Heart right ventricle (tissue), 16 donors: Measurements from ENCODE around the gene RHEBL1. TPM values are rescaled to one million over a fixed set of nuclear protein-coding genes. Genes with fewer than 3 reads are reported as not detected.

Experiments used
- ATAC-seq, 8 donors: fragments of 200-7000 bp; cut with Tn5 transposase; one replicate each; pipeline ENCODE4 v1.9.1; 2020; ENCODE audit warnings: mild to moderate bottlenecking in 8 of 8, moderate library complexity in 8 of 8, moderate number of reproducible peaks in 1 of 8
- DNase-seq, 2 donors: peaks; one replicate each; pipeline ENCODE4 v3.0.0-alpha.2; 2020
- H3K27ac ChIP-seq, 10 donors: fragments of 200-600 bp; sonication (generic) in 2 of 10; one replicate each; pipeline versions ENCODE4 v1.5.0 to v1.8.0; 2020 to 2022; ENCODE audit warnings: mild to moderate bottlenecking in 3 of 10
- H3K27me3 ChIP-seq, 7 donors: fragments of 200-600 bp; one replicate each; pipeline ENCODE4 v1.8.0; 2021 to 2022; ENCODE audit warnings: mild to moderate bottlenecking in 2 of 7
- H3K36me3 ChIP-seq, 9 donors: fragments of 200-600 bp; sonication (generic) in 1 of 9; one replicate each; pipeline versions ENCODE4 v1.5.0 to v1.8.0; 2020 to 2022; ENCODE audit warnings: mild to moderate bottlenecking in 2 of 9
- H3K4me1 ChIP-seq, 9 donors: fragments of 200-600 bp; sonication (generic) in 1 of 9; one replicate each; pipeline versions ENCODE4 v1.5.0 to v1.8.0; 2020 to 2022; ENCODE audit warnings: mild to moderate bottlenecking in 4 of 9
- H3K4me3 ChIP-seq, 10 donors: fragments of 200-600 bp; sonication (generic) in 2 of 10; one replicate each; pipeline versions ENCODE4 v1.5.0 to v1.8.0; 2020 to 2022; ENCODE audit warnings: mild to moderate bottlenecking in 7 of 10, moderate library complexity in 2 of 10
- H3K9me3 ChIP-seq, 11 donors: fragments of 200-600 bp in 10 of 11; sonication (generic) in 2 of 11; one replicate each; pipeline versions ENCODE4 v1.5.0 to v1.8.0; 2013 to 2022; ENCODE audit warnings: mild to moderate bottlenecking in 2 of 11, control low read depth in 1 of 11, moderate library complexity in 1 of 11
- WGBS, 2 donors: extraction: QIAGEN DNeasy Blood & Tissue Kit; methylation state at CpG; one replicate each; pipeline ENCODE4 v1.1.7; 2013; ENCODE audit warnings: inconsistent platforms in 1 of 2; 5-methylcytosine and 5-hydroxymethylcytosine counted together
- intact Hi-C, 10 donors: fragments of 100-400 bp; cut with DNase I; formaldehyde crosslinking; loops; one replicate each; pipeline versions ENCODE4 v1.11.1 to v1.14.2; 2022
- long read RNA-seq, 3 donors: library from polyadenylated mRNA; unstranded; transcript quantifications; one replicate each; pipeline ENCODE4 v2.0.0, GENCODE V29; 2020 to 2021
- polyA plus RNA-seq, 2 donors: library from polyadenylated mRNA; stranded (reverse); fragments of 200-250 nt; gene quantifications; one replicate each; pipeline ENCODE4 v1.2.3, GENCODE V29; 2013
- total RNA-seq, 10 donors: library from RNA; stranded (reverse); fragmentation: NEBNext Ultra II Directional in 3 of 10; extraction: Animal tissue kit (Norgen Biotek cat#: 25700) in 3 of 10; gene quantifications; one replicate each; pipeline versions ENCODE4 v1.2.1 to v1.2.4, GENCODE V29; 2021 to 2023
- TF ChIP-seq, protein P1 (sequence below), 9 donors: fragments of 200-600 bp; sonication (generic) in 2 of 9; IDR thresholded peaks; one replicate each; pipeline versions ENCODE4 v1.5.0 to v1.8.0; 2021 to 2022; ENCODE audit warnings: antibody characterized with exemption in 9 of 9, mild to moderate bottlenecking in 5 of 9, moderate library complexity in 1 of 9
- donor health status: Arrhythmogenic right ventricular cardiomyopathy.
- donor health status: ischemic (EF 13 %, LVEDD 7.1; RV severe dilation, severe dysfunction).
- donor health status: healthy with polysubstance abuse.
- donor health status: DM: no; HTN: yes; CAD: no.
- donor health status: DM: no; HTN: no; CAD: no.
- donor health status: ischemic (EF 25% LVEDD 6.9; RV normal size, moderate dysfunction).
- donor health status: ischemic (EF 25% LVEDD 5.7; RV mildly dilated, moderate dysfunction).
- donor health status: healthy.
- donor health status: DM: yes; HTN: yes; CAD: no.
- donor health status: Ischemic cardiomyopathy.
- donor health status: ischemic (EF 35%, LVEDD 5.7; RV mildly dilated, moderate dysfunction).
- donor health status: nonischemic (EF 11% LVEDD 7.7; RV severe dilation, severe dysfunction).
- donor health status: DM: yes; HTN: yes; CAD: no.
- donor health status: PGD.
- donor health status: ischemic (EF 29% LVEDD 5.4; RV normal size, mild dysfunction).
- donor health status: nonischemic (EF 23%, LVEDD 6.1; RV moderate dilation, normal function).

Gene RHEBL1, protein sequence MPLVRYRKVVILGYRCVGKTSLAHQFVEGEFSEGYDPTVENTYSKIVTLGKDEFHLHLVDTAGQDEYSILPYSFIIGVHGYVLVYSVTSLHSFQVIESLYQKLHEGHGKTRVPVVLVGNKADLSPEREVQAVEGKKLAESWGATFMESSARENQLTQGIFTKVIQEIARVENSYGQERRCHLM
- total RNA-seq (1 to 10 TPM in 2 of 10 donors, under 1 TPM in 6, not detected in 2; 0.23 to 1.9 (median 0.41) TPM), polyA plus RNA-seq (under 1 TPM; 0.43 to 0.73 TPM)
- long read RNA-seq, donor 1: 0 reads
- long read RNA-seq, donor 2: 0 reads
- long read RNA-seq, donor 3: 0 reads

DNA sequence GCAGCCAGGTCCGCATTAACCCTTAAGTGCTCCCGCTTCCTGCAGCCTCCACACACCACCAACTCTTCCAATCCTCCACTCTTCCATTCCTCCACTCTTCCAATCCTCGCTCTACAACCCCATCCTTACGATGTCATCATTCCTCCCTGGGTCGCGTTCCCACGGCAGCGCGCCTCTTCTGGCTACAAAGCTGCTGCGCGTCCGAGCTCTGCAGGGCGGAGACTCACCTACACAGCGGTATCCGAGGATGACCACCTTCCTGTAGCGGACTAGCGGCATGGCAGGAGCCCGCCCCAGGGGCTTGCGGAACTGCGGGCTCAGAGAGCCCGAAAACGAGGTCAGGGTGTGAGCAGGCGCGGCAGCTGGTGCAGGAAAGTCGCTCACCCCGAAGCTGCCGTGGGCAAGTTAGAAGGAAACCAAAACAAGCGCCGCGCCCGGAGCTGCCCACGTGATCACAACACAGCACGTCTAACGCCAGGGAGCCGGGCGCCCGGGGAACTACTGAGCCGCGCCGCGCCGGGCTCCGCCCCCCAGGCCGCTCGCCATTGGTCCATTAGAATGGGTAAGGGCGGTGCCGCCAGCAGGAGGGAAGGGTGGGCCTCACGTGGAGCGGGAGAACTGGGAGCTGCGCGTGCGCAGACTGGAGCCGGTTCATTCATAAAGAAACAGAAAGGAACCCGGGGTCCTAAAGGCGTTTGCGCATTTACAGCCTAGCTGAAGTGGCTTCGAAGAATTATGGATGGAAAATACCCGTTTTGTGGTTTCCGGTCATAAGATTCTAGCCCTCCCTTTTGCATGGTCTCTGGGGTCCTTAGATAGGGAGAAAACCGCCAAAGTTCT, at the start of gene RHEBL1:
TSS of gene RHEBL1 (minus strand) at position 473 of the 840 bp plus-strand sequence. CDS start at position 279, 194 bp downstream.
- 1% methylated on average over 59 to 60 of the region's 60 CpGs for WGBS, 2 donors
- Histone ChIP-seq H3K9me3 (no peaks in the 10 kb centered on the region), H3K27ac (peak within 1 kb of the TSS in 7 of 10 donors; percentile 30 to 74 (median 59)), H3K4me1 (peaks cover 7 to 18% (median 12%) of the 10 kb centered on the region in 9 donors), H3K27me3 (no peaks in the 10 kb centered on the region), H3K4me3 (peak within 1 kb of the TSS; percentile 51 to 86 (median 68)), H3K36me3 (no peaks in the 10 kb centered on the region)
- intact Hi-C loops: loop anchor here in 6 of 10 donors (5.0 to 10.0 kb wide), 4 partner anchors 38 to 115 kb away; partner anchors contain the start of genes LMBR1L (in 1 of the 6) and TUBA1A (in 1 of the 6)
- DNase-seq (peak; percentile 97 to 99), ATAC-seq (peak; percentile 100)
- TF ChIP-seq, protein P1, sequence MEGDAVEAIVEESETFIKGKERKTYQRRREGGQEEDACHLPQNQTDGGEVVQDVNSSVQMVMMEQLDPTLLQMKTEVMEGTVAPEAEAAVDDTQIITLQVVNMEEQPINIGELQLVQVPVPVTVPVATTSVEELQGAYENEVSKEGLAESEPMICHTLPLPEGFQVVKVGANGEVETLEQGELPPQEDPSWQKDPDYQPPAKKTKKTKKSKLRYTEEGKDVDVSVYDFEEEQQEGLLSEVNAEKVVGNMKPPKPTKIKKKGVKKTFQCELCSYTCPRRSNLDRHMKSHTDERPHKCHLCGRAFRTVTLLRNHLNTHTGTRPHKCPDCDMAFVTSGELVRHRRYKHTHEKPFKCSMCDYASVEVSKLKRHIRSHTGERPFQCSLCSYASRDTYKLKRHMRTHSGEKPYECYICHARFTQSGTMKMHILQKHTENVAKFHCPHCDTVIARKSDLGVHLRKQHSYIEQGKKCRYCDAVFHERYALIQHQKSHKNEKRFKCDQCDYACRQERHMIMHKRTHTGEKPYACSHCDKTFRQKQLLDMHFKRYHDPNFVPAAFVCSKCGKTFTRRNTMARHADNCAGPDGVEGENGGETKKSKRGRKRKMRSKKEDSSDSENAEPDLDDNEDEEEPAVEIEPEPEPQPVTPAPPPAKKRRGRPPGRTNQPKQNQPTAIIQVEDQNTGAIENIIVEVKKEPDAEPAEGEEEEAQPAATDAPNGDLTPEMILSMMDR (IDR thresholded peaks at IDR 0.05): no peak

DNA sequence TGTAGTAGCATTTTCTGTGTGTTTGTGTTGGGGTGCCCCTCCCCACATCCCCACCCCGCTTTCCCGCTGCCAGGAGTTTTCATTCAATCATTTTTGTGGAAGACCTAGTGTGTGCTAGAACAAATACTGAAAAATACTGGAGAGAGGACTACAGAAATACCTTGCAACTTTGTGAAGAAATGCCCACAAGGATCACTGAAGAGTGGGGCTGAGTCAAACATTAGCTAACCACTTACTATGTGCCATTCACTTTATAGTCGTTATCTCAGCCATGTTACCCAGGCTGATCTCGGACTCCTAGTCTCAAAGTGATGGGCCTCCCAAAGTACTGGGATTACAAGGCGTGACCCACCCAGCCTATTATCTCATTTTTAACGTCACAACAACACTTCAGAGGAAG, 41.4 kb upstream of the RHEBL1 start:
- TF ChIP-seq, protein P1 (IDR thresholded peaks at IDR 0.05): no peak
- whole genome bisulfite sequencing, 2 donors: 49 to 54% methylated on average over 6 of the region's 6 CpGs
- Histone ChIP-seq H3K27ac (peak overlapping the region in 9 of 10 donors; percentile 93 to 100 (median 99)), H3K4me1 (peaks cover 5 to 45% (median 41%) of the 10 kb centered on the region in 9 donors), H3K36me3 (peaks cover 0 to 16% (median 0%) of the 10 kb centered on the region in 9 donors), H3K9me3 (no peaks in the 10 kb centered on the region), H3K4me3 (peak overlapping the region in 9 of 10 donors; percentile 67 to 100 (median 93)), H3K27me3 (no peaks in the 10 kb centered on the region)
- DNase-seq (no peak), ATAC-seq (no peak)
- intact Hi-C loops: loop anchor here in 1 of 10 donors (5.0 kb wide), 1 partner anchor 39 kb away; no protein-coding TSS in a partner anchor

DNA sequence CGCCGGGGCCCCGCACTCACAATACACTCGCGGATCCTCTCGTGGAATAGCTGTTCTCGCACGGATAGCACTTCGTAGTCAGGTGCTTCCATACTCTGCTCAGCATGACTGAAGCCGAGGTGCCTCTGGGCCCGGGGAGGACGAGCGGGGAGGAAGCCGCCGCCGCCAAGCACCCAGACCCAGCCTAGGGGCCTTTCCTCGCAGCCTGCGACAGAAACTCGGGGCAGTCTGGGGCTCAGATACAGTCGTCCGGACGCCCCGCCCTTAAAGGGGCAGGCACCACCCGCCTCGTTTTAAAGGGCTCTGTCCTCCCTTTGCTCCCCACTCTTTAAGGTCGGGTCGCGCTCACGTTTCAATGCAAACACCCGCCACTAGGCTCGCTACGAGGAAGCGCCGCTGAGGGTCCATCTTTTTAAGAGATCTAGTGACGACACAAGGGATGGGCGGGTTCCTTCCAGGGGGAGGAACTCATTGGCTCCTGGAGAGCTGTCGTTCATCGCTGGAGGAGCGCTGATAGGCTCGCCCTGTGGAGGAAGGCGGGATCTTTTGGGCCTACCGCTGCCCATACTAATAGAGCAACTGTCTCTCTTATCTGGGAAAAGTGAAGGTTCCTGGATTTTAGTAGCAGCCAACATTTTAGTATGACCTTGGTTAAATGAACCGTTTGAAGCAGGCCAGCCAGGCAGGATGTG, 40.8 kb upstream of the RHEBL1 start, which contains the start of gene LMBR1L:
TSS of gene LMBR1L (minus strand) at position 384 of the 692 bp plus-strand sequence. CDS start at position 92, 292 bp downstream.
- peak; percentile 92 to 98 for DNase-seq
- intact Hi-C loops: loop anchor here in 3 of 10 donors (1.0 to 5.0 kb wide), 3 partner anchors 20 to 124 kb away; no protein-coding TSS in a partner anchor
- 0 to 1% methylated on average over 43 of the region's 43 CpGs for WGBS, 2 donors
- Histone ChIP-seq H3K9me3 (no peaks in the 10 kb centered on the region), H3K4me3 (peak within 1 kb of the TSS; percentile 67 to 100 (median 93)), H3K27ac (peak within 1 kb of the TSS; percentile 93 to 100 (median 98)), H3K36me3 (peaks cover 0 to 20% (median 0%) of the 10 kb centered on the region in 9 donors), H3K27me3 (no peaks in the 10 kb centered on the region), H3K4me1 (peaks cover 11 to 51% (median 47%) of the 10 kb centered on the region in 9 donors)
- TF ChIP-seq, protein P1 (IDR thresholded peaks at IDR 0.05): peak in 8 of 9 donors; percentile 37 to 64 (median 53)
- peak; percentile 96 to 98 (median 97) for ATAC-seq
